ENCODE results near the gene MAGED2. TPM values are rescaled to one million over a fixed set of nuclear protein-coding genes. Genes with fewer than 3 reads are reported as not detected.
"Not testable (repeated sequence)": the region's sequence is repeated elsewhere in the genome, so short reads cannot be mapped to it uniquely, and the experiment has no call there.

Gene MAGED2
- total RNA-seq, 1 experiment from 2014 or later = 32.4 TPM

DNA sequence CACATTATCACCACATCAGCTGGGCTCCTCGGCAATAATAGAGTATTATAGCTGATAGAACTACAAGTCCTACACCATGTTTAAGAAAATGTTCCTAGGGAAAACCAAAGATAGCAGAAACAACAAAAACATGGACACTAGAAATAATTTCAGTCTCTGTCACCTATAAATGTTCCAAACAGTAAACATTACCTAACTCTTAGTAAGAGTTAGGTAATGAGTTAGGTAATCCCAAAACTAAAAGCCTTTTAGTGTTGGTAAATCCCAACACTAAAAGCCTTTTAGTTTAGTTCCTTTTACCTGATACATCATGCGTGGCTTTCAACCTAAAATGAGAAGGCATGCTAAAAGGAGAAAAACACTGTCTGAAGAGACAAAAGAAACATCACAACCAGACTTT is 35.5 kb downstream of the MAGED2 start:
- no peaks in the 10 kb centered on the region for H3K9me2 ChIP-seq (ENCODE audit: insufficient read depth)
- H3K79me2 ChIP-seq (ENCODE audit: insufficient read depth, low read length) = no peaks in the 10 kb centered on the region
- no peak overlapping the region for H2AFZ ChIP-seq (ENCODE audit: low read depth, low read length, poor library complexity, severe bottlenecking)
- no peak for DNase-seq (ENCODE audit: low read depth, low spot score)
- no peak overlapping the region for H3K4me2 ChIP-seq (ENCODE audit: low read length)
- BruUV-seq (replicated peaks) = no TSS peak
- ChIA-PET RAD21 (ENCODE audit: low non-redundant PET in 1 of 2, low total read pairs in 2 of 2, uncharacterized antibody in 2 of 2, unreplicated experiment in 2 of 2) (no interaction called here), POLR2A (no interaction called here), CTCF (no interaction called here)
- H3K9ac ChIP-seq (ENCODE audit: low read length) = no peak overlapping the region
- H3K27me3 ChIP-seq (ENCODE audit: insufficient read depth, low read length) = no peaks in the 10 kb centered on the region
- H3K4me3 ChIP-seq (replicated peaks in 1 of 2; ENCODE audit: low read depth in 1 of 2, low read length in 2 of 2) = no peak overlapping the region
- intact Hi-C loops (cut with micrococcal nuclease) = no loop called here
- H3K4me1 ChIP-seq (ENCODE audit: control insufficient read depth in 1 of 2, insufficient read depth in 2 of 2, low read length in 2 of 2) = no peaks in the 10 kb centered on the region
- no peaks in the 10 kb centered on the region for H4K20me1 ChIP-seq (ENCODE audit: insufficient read depth)
- TF ChIP-seq, protein P1, sequence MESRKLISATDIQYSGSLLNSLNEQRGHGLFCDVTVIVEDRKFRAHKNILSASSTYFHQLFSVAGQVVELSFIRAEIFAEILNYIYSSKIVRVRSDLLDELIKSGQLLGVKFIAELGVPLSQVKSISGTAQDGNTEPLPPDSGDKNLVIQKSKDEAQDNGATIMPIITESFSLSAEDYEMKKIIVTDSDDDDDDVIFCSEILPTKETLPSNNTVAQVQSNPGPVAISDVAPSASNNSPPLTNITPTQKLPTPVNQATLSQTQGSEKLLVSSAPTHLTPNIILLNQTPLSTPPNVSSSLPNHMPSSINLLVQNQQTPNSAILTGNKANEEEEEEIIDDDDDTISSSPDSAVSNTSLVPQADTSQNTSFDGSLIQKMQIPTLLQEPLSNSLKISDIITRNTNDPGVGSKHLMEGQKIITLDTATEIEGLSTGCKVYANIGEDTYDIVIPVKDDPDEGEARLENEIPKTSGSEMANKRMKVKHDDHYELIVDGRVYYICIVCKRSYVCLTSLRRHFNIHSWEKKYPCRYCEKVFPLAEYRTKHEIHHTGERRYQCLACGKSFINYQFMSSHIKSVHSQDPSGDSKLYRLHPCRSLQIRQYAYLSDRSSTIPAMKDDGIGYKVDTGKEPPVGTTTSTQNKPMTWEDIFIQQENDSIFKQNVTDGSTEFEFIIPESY (IDR thresholded peaks at IDR 0.05; ENCODE audit: extremely low read depth, insufficient replicate concordance, low read length) = no peak
- no peak for TF ChIP-seq YY1 (IDR thresholded peaks at IDR 0.05; ENCODE audit: extremely low read depth, insufficient replicate concordance, low read depth, low read length)
- no peak for TF ChIP-seq CBX3 (IDR thresholded peaks at IDR 0.05; ENCODE audit: low read depth)
- TF ChIP-seq SRF (IDR thresholded peaks at IDR 0.05; ENCODE audit: low read depth) = no peak
- no peak for TF ChIP-seq EZH2 (IDR thresholded peaks at IDR 0.05)
- TF ChIP-seq FOSL1 (IDR thresholded peaks at IDR 0.05; ENCODE audit: low read depth) = no peak
- TF ChIP-seq ZNF274 (IDR thresholded peaks at IDR 0.05; ENCODE audit: low read depth, low read length) = no peak
- TF ChIP-seq POLR2AphosphoS5 (IDR thresholded peaks at IDR 0.05; ENCODE audit: low read depth, low read length) = no peak
- no peak for TF ChIP-seq POLR2A (IDR thresholded peaks at IDR 0.05; ENCODE audit: borderline replicate concordance, extremely low read depth, insufficient read depth, insufficient read length)
- no peak for TF ChIP-seq SP1 (IDR thresholded peaks at IDR 0.05; ENCODE audit: low read depth)
- no peak for ATAC-seq
- no peaks in the 10 kb centered on the region for H3K36me3 ChIP-seq (ENCODE audit: control insufficient read depth in 1 of 2, insufficient read depth in 2 of 2, low read length in 2 of 2)
- no peak overlapping the region for H3K27ac ChIP-seq (ENCODE audit: low read depth, low read length)
- H3K9me3 ChIP-seq (ENCODE audit: control insufficient read depth in 1 of 2, insufficient read depth in 1 of 2, low read depth in 1 of 2, low read length in 2 of 2) = no peaks in the 10 kb centered on the region

GRCh38 chrX:54847700-54848099 is 40.2 kb downstream of the MAGED2 start:
- ATAC-seq; CTCF ChIA-PET; H3K27me3 ChIP-seq (ENCODE audit: insufficient read depth, low read length); POLR2A ChIA-PET; intact Hi-C loops (cut with micrococcal nuclease); BruUV-seq (replicated peaks); H4K20me1 ChIP-seq (ENCODE audit: insufficient read depth); H3K4me3 ChIP-seq (replicated peaks in 1 of 2; ENCODE audit: low read depth in 1 of 2, low read length in 2 of 2); DNase-seq (ENCODE audit: low read depth, low spot score); H3K79me2 ChIP-seq (ENCODE audit: insufficient read depth, low read length); H3K27ac ChIP-seq (ENCODE audit: low read depth, low read length); H2AFZ ChIP-seq (ENCODE audit: low read depth, low read length, poor library complexity, severe bottlenecking); H3K9ac ChIP-seq (ENCODE audit: low read length); H3K9me2 ChIP-seq (ENCODE audit: insufficient read depth); H3K36me3 ChIP-seq (ENCODE audit: control insufficient read depth in 1 of 2, insufficient read depth in 2 of 2, low read length in 2 of 2); RAD21 ChIA-PET (ENCODE audit: low non-redundant PET in 1 of 2, low total read pairs in 2 of 2, uncharacterized antibody in 2 of 2, unreplicated experiment in 2 of 2); H3K9me3 ChIP-seq (ENCODE audit: control insufficient read depth in 1 of 2, insufficient read depth in 1 of 2, low read depth in 1 of 2, low read length in 2 of 2); H3K4me1 ChIP-seq (ENCODE audit: control insufficient read depth in 1 of 2, insufficient read depth in 2 of 2, low read length in 2 of 2); H3K4me2 ChIP-seq (ENCODE audit: low read length): not testable (repeated sequence)

Measured in HCT116 (cell line).